22Rv1 (cell line): ENCODE results near the gene PRXL2A.
"Not testable (repeated sequence)": the region's sequence is repeated elsewhere in the genome, so short reads cannot be mapped to it uniquely, and the experiment has no call there.

Experiments used
- H3K27ac ChIP-seq: fragments of 450-650 bp; 2 replicates; pipeline ENCODE4 v1.5.1; 2017
- CTCF ChIP-seq: fragments of 450-650 bp; IDR thresholded peaks from 2 replicates; pipeline ENCODE4 v1.5.1; 2017; ENCODE audit warnings: mild to moderate bottlenecking
- ZFX ChIP-seq: fragments of 450-650 bp; IDR thresholded peaks from 2 replicates; pipeline ENCODE4 v1.6.1; 2017; ENCODE audit warnings: antibody characterized with exemption, borderline replicate concordance

Gene PRXL2A

GRCh38 chr10:80408242-80409101 lies at the start of gene PRXL2A:
Gene PRXL2A (plus strand): TSS chr10:80408551. CDS start chr10:80420468, 11,917 bp downstream.
- TF ChIP-seq CTCF (no peak; the same call in 1 of the 2 replicates), ZFX (no peak)
- peak within 1 kb of the TSS; percentile 92 for H3K27ac ChIP-seq

GRCh38 chr10:80358925-80359324 lies 49.4 kb upstream of the PRXL2A start:
- H3K27ac ChIP-seq: not testable (repeated sequence)

- TF ChIP-seq CTCF (no peak), ZFX (no peak)
- no peak overlapping the region for H3K27ac ChIP-seq
Measured at GRCh38 chr10:80359644-80360043, 48.7 kb upstream of the PRXL2A start.

GRCh38 chr10:80365510-80365909 lies 42.8 kb upstream of the PRXL2A start:
- H3K27ac ChIP-seq: no peak overlapping the region
- TF ChIP-seq ZFX: no peak
- TF ChIP-seq CTCF: no peak

- TF ChIP-seq ZFX (no peak), CTCF (no peak)
- H3K27ac ChIP-seq: no peak overlapping the region
Measured at GRCh38 chr10:80371467-80371866, 36.9 kb upstream of the PRXL2A start.

- no peak overlapping the region for H3K27ac ChIP-seq
- TF ChIP-seq CTCF (no peak), ZFX (no peak)
Measured at GRCh38 chr10:80372675-80373074, 35.7 kb upstream of the PRXL2A start.

- TF ChIP-seq CTCF (no peak), ZFX (no peak)
- H3K27ac ChIP-seq: no peak overlapping the region
Measured at GRCh38 chr10:80373502-80373901, 34.8 kb upstream of the PRXL2A start.

- TF ChIP-seq ZFX (no peak), CTCF (no peak)
- no peak overlapping the region for H3K27ac ChIP-seq
Measured at GRCh38 chr10:80379701-80380100, 28.6 kb upstream of the PRXL2A start.
